Activated T-helper 2 cell treated with anti-CD3 and anti-CD28 coated beads, Interferon-gamma antibody, Interleukin-2, Interleukin-4, amounts not matched to agents 10 μg/mL and 5 μg/mL and 100 μg/mL, durations not matched to agents 14 hours and 24 hours and 36 hours (primary cell): ENCODE measurements around the gene ADH6. TPM values are rescaled to one million over a fixed set of nuclear protein-coding genes. Genes with fewer than 3 reads are reported as not detected.
"Not testable (repeated sequence)": the region's sequence is repeated elsewhere in the genome, so short reads cannot be mapped to it uniquely, and the experiment has no call there.

ENCODE experiments used
- DNase-seq: peaks from one replicate; pipeline ENCODE4 v3.0.0; 2021; ENCODE audit warnings: low spot score
- H3K27ac Mint-ChIP-seq: one replicate; pipeline ENCODE4 v1.8.0; 2021; ENCODE audit warnings: mixed read lengths
- H3K27me3 Mint-ChIP-seq: one replicate; pipeline ENCODE4 v1.8.0; 2021; ENCODE audit warnings: low read depth, mixed read lengths
- H3K36me3 Mint-ChIP-seq: one replicate; pipeline ENCODE4 v1.8.0; 2021; ENCODE audit warnings: low read depth, mixed read lengths
- H3K4me1 Mint-ChIP-seq: one replicate; pipeline ENCODE4 v1.8.0; 2021; ENCODE audit warnings: low read depth, mixed read lengths
- H3K4me3 Mint-ChIP-seq: one replicate; pipeline ENCODE4 v1.8.0; 2021; ENCODE audit warnings: low read depth, mild to moderate bottlenecking, moderate library complexity, mixed read lengths
- H3K9me3 Mint-ChIP-seq: one replicate; pipeline ENCODE4 v1.8.0; 2021; ENCODE audit warnings: mixed read lengths
- intact Hi-C: fragments of 100-400 bp; cut with micrococcal nuclease; formaldehyde crosslinking; loops from one replicate; pipeline ENCODE4 v1.15.1; 2023
- total RNA-seq: library from RNA; stranded (reverse); gene quantifications from 2 replicates; pipeline ENCODE4 v1.2.3, GENCODE V29; 2022

ADH6 gene
- total RNA-seq, result not detected in 2 replicates

DNA sequence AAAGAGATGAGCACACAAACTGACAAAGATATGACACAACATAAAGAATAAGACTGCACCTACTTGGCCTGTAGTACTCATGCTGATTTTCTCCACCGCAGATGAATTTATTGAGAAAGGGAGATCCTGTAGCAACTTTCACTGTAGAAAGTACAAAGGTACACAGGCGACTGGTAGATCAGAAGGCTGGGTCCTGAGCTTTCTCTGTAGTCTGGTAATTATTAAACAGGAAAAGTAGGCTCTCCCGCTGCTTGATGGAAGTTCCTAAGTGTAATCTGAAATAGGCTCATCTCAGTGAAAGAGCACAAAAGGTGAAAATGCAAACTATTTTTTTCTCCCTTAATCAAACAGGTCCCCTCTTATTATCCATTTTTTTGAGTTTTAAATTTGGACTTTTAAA lies at the start of gene ADH6:
ADH6 (minus strand) TSS at position 175 of the 400 bp plus-strand sequence; CDS start at position 81, 94 bp downstream.
- intact Hi-C loops, result no loop called here
- Mint-ChIP-seq H3K4me3 (no peak within 1 kb of the TSS), H3K27me3 (no peaks in the 10 kb centered on the region), H3K36me3 (no peaks in the 10 kb centered on the region), H3K9me3 (no peaks in the 10 kb centered on the region), H3K4me1 (no peaks in the 10 kb centered on the region), H3K27ac (no peak within 1 kb of the TSS)
- DNase-seq, result no peak

DNA sequence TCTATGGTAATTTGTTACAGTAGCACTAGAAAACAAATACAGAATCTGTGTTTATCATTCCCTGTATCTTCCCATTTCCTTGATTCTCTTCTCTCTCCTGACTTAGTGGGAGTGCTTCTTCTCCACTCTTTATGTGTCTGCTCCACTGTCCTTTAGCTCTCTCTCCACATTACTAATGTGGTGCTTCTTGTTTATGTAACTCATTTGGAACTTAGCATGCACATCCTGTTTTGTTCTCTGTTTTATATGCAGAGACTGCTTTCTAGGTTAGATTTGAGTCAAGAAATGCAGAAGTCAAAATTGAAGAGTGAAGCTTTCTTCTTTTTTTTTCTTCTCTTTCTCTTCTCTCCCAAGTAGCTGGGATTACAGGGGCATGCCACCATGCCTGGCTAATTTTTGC lies 45.9 kb upstream of the ADH6 start:
- intact Hi-C loops, result no loop called here
- Mint-ChIP-seq H3K4me3 (no peak overlapping the region), H3K27me3 (no peaks in the 10 kb centered on the region), H3K4me1 (no peaks in the 10 kb centered on the region), H3K36me3 (no peaks in the 10 kb centered on the region), H3K9me3 (peaks cover 5% of the 10 kb centered on the region), H3K27ac (no peak overlapping the region)
- DNase-seq, result no peak

DNA sequence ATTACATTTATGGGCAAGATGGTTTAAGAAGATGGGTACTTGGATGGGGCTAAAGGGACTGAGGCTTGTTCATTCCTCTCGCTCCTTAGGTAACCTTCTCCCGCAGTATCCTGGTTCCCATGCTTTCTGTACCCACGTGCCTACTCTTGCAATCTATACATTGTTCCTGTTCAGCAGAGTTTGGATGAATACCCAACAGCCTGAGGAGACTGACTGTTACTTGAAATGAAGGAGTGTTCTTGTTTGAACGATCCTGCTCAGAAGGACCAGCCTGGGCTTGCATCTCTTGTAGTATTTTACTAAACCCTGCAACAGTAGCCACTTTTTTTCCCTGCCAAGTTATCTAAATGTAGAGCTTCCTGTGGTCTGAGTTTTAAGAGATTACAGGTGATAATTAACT lies 33.7 kb upstream of the ADH6 start:
- no peaks in the 10 kb centered on the region for H3K36me3 Mint-ChIP-seq

DNA sequence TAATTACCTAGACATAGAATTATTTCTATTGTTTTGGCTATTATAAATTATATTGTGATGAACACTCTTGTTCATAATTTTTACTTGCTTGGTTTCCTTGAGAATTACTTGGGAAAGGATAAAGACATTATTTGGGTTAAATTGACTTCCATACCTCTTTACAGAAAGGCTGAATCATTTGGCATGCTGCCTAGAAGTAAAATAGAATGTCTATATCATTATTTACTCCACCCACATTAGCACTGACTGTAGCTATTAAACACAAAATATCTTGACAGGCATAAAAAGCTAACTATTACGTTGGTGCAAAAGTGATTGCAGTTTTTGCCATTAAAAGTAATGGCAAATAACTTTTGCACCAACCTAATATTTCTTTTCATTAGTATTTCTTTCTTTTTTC lies 29.7 kb upstream of the ADH6 start:
- H3K9me3 Mint-ChIP-seq, result peaks cover 8% of the 10 kb centered on the region
- no peaks in the 10 kb centered on the region for H3K36me3 Mint-ChIP-seq
- no peaks in the 10 kb centered on the region for H3K27me3 Mint-ChIP-seq
- intact Hi-C loops, result no loop called here
- DNase-seq, result no peak
- H3K4me3 Mint-ChIP-seq, result no peak overlapping the region
- H3K27ac Mint-ChIP-seq, result no peak overlapping the region
- no peaks in the 10 kb centered on the region for H3K4me1 Mint-ChIP-seq

More for the DNA sequence above, 33.7 kb upstream of the ADH6 start:
- Mint-ChIP-seq H3K9me3 (no peaks in the 10 kb centered on the region), H3K4me1 (no peaks in the 10 kb centered on the region), H3K27ac (no peak overlapping the region), H3K27me3 (no peaks in the 10 kb centered on the region), H3K4me3 (no peak overlapping the region)
- intact Hi-C loops, result no loop called here
- no peak for DNase-seq

DNA sequence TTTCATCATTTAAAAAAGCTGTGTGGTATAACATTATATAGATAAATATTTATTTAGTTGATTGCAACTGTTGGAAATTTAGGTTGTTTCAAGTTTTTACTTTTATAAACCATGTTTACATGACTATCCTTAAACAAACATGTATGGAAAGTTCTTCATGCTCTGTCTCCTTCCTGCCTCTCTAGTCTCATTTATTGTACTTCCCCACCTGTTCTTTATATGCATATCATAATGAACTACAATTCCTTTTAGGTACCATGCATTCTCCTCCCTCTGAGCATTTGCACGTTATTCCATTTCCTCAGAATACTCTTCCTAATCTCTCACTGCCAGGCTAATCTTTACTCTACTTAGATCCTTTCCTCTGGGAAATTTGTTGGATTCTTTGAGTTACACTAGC lies 16.9 kb upstream of the ADH6 start:
- Mint-ChIP-seq H3K9me3 (no peaks in the 10 kb centered on the region), H3K4me1 (no peaks in the 10 kb centered on the region), H3K36me3 (no peaks in the 10 kb centered on the region), H3K27me3 (no peaks in the 10 kb centered on the region), H3K4me3 (no peak overlapping the region), H3K27ac (no peak overlapping the region)
- intact Hi-C loops, result no loop called here
- no peak for DNase-seq

DNA sequence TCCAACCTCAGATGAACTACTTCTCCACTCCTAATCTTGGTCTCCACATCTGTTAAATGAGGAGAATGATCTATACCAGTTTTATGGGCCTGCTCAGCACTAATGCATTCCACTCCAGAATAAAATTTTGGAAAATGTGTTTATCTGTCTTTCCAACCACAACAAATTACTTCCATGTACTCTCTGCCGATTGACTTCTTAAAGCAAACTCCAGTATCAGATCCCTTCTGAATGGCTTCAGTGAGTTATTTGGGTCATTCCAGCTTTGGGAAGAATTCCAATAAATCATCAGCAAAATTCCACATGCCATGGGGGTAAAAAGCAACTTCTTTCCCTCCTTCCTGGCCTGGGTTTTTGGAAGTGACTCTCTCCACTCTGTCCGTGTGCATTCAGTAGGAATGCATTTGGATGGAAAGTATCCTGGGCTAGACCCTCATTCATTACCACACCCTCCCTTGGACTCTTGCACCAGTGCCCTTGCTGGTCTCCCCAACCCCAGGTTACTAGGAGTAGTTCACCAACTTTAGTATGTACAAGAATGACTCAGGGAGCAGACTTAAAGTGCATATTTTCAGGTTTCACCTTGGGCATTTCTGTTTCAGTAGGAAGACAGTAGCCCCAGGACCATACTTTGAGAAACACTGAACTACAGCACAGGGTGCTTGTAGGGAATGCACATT lies 15.4 kb upstream of the ADH6 start:
- Mint-ChIP-seq H3K27me3 (no peaks in the 10 kb centered on the region), H3K4me3 (no peak overlapping the region), H3K36me3 (no peaks in the 10 kb centered on the region), H3K4me1 (no peaks in the 10 kb centered on the region), H3K9me3 (no peaks in the 10 kb centered on the region), H3K27ac (no peak overlapping the region)
- no peak for DNase-seq
- intact Hi-C loops, result no loop called here

DNA sequence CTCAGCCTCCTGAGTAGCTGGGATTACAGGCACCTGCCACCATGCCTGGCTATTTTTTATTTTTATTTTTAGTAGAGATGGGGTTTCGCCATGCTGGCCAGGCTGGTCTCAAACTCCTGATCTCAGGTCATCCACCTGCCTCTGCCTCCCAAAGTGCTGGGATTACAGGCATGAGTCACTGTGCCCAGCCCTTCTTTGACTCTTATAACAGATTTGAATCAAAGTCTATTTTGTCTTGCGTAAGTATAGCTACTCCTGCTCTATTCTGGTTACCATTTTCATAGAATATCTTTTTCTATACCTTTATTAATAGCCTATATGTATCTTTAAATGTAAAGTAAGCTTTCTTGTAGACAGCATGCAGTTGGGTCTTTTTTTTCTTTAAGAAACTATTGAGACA lies 14.4 kb upstream of the ADH6 start:
- DNase-seq, intact Hi-C loops, H3K36me3 Mint-ChIP-seq, H3K9me3 Mint-ChIP-seq, H3K4me3 Mint-ChIP-seq, H3K4me1 Mint-ChIP-seq, H3K27me3 Mint-ChIP-seq, H3K27ac Mint-ChIP-seq: not testable (repeated sequence)

DNA sequence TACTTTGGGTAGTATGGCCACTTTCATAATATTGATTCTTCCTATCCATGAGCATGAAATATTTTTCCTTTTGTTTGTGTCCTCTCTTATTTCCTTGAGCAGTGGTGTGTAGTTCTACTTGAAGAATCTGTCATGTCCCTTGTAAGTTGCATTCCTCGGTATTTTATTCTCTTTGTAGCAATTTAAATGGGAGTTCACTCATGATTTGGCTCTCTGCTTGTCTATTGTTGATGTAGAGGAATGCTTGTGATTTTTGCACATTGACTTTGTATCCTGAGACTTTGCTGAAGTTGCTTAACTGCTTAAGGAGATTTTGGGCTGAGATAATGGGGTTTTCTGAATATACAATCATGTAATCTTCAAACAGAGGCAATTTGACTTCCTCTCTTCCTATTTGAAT lies 9.7 kb upstream of the ADH6 start:
- H3K9me3 Mint-ChIP-seq, intact Hi-C loops, H3K4me1 Mint-ChIP-seq, H3K36me3 Mint-ChIP-seq, H3K27me3 Mint-ChIP-seq, H3K4me3 Mint-ChIP-seq, DNase-seq, H3K27ac Mint-ChIP-seq: not testable (repeated sequence)

DNA sequence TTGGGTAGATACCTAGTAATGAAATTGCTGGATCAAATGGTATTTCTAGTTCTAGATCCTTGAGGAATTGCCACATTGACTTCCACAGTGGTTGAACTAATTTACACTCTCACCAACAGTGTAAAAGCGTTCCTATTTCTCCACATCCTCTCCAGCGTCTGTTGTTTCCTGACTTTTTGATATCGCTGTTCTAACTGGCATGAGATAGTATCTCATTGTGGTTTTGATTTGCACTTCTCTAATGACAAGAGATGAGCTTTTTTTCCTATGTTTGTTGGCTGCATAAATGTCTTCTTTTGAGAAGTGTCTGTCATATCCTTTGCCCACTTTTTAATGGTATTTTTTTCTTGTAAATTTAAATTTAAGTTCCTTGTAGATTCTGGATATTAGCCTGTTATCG lies 8.6 kb upstream of the ADH6 start:
- H3K9me3 Mint-ChIP-seq, H3K36me3 Mint-ChIP-seq, DNase-seq, H3K4me3 Mint-ChIP-seq, H3K27me3 Mint-ChIP-seq, H3K27ac Mint-ChIP-seq, H3K4me1 Mint-ChIP-seq, intact Hi-C loops: not testable (repeated sequence)

DNA sequence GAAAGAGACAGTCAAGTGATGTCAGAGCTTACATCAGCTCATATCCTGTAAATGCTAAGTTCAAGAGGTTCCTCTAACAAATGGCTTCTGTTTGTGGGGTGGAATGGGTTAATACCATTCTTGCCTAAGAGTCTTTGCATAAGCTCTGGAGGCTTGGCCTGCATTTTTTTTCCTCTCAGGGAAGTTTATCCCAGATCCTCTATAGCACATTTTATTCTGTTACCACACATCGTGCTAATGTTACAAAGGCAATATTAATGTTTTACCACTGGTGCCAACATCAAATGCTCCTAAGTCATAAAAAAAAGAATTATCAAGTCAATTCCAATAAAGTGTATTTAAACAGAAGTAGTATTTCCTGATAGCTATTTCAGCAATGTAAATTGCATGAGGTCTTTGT lies 2.9 kb upstream of the ADH6 start:
- intact Hi-C loops, result no loop called here
- no peak overlapping the region for H3K27ac Mint-ChIP-seq
- no peak overlapping the region for H3K4me3 Mint-ChIP-seq
- H3K9me3 Mint-ChIP-seq, result no peaks in the 10 kb centered on the region
- no peak for DNase-seq
- H3K4me1 Mint-ChIP-seq, result no peaks in the 10 kb centered on the region
- H3K27me3 Mint-ChIP-seq, result no peaks in the 10 kb centered on the region
- H3K36me3 Mint-ChIP-seq, result no peaks in the 10 kb centered on the region

DNA sequence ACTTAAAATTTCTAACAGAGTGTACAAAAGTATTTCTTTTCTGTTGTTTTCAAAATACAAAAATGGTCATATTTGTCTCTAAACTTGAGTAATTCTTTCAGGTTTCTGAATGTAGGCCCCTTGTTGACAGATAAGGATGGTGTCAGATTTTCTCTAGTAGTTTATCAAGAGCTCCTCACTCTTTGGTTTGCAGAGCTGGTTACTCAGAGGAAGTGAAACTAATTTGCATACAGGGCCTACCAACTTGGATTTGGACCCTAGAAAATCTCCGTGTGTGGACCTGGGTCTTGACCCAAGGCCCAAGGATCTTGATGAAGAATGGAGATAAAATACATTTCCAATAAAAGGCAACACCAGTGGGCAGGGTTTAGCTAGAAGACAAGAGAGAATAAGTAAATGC lies 433 bp upstream of the ADH6 start:
- DNase-seq, result no peak
- Mint-ChIP-seq H3K4me3 (no peak overlapping the region), H3K4me1 (no peaks in the 10 kb centered on the region), H3K36me3 (no peaks in the 10 kb centered on the region), H3K9me3 (no peaks in the 10 kb centered on the region), H3K27me3 (no peaks in the 10 kb centered on the region), H3K27ac (no peak overlapping the region)
- intact Hi-C loops, result no loop called here

DNA sequence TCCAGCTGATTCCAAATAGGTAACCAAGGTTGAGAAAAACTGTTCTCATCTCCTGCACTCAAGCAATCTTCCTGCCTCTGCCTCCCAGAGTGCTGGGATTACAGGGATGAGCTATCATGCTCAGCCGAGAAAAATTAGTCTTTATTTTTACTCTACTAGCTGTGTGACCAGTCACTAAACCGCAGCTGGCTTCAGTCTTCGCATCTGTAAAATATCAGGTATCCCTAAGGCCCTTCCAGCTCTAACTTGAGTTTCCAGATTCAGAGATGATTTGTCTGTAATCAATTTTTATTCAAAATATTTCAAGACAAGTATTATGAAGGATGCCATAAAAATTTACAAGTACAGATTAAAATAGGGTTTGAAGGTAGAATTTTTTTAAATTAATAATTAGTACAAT lies 3.5 kb downstream of the ADH6 start:
- no peak for DNase-seq
- no peaks in the 10 kb centered on the region for H3K27me3 Mint-ChIP-seq

DNA sequence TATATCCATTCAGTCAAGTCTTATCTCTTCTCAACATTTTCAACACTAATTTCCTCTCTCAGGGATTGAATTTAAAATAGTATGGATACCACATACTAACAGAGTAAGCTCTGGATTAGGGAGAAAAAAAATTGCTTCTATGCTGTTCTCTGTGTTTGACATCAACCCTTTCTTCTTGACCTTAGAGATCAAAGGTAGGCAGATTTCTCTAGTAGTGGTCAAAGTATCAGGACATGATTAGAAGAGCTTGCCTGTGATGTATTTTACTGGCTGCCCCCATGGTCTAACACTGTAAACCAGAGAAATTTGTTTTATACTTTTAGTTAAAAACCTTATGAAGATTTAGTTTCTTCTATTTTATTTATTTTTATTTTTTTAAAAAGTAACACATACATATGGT lies 8.3 kb downstream of the ADH6 start:
- intact Hi-C loops, result no loop called here
- no peaks in the 10 kb centered on the region for H3K9me3 Mint-ChIP-seq
- H3K27me3 Mint-ChIP-seq, result peaks cover 2% of the 10 kb centered on the region
- no peak for DNase-seq
- H3K4me1 Mint-ChIP-seq, result no peaks in the 10 kb centered on the region
- H3K4me3 Mint-ChIP-seq, result no peak overlapping the region
- no peak overlapping the region for H3K27ac Mint-ChIP-seq
- no peaks in the 10 kb centered on the region for H3K36me3 Mint-ChIP-seq

More for the DNA sequence above, 3.5 kb downstream of the ADH6 start:
- H3K9me3 Mint-ChIP-seq, result no peaks in the 10 kb centered on the region
- intact Hi-C loops, result no loop called here
- H3K27ac Mint-ChIP-seq, result no peak overlapping the region
- H3K4me1 Mint-ChIP-seq, result no peaks in the 10 kb centered on the region
- no peaks in the 10 kb centered on the region for H3K36me3 Mint-ChIP-seq
- no peak overlapping the region for H3K4me3 Mint-ChIP-seq

DNA sequence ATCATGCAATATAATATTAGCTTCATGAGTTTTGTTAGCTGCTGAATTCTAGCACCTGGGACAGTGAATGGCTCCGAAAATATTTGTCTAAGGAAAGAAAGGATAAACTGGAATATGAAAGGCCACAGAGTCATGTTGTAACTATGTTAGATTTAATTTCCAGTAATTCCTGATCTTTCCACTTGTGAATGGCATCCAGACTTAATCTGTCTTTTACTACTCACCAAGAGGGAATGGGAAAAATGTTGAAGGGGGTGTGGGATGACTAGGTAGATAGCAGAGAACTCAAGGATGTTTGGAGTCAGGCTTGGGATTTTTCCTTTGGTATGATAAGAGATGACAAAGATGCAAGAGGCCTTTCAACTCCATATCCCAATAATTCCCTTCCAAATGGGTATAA lies 9.4 kb downstream of the ADH6 start:
- H3K9me3 Mint-ChIP-seq, result no peaks in the 10 kb centered on the region
- intact Hi-C loops, result no loop called here
- no peaks in the 10 kb centered on the region for H3K36me3 Mint-ChIP-seq
- H3K27ac Mint-ChIP-seq, result no peak overlapping the region
- no peak for DNase-seq
- H3K27me3 Mint-ChIP-seq, result peaks cover 2% of the 10 kb centered on the region
- no peak overlapping the region for H3K4me3 Mint-ChIP-seq
- no peaks in the 10 kb centered on the region for H3K4me1 Mint-ChIP-seq
